K562 (cell line): Measurements from ENCODE around the gene DYRK1A. TPM values are rescaled to one million over a fixed set of nuclear protein-coding genes. Genes with fewer than 3 reads are reported as not detected.
A peak's percentile ranks its signal among the peaks of the same experiment; 100 is the strongest.

Source experiments
- CC2D1A ChIP-seq: fragments of 450-650 bp; IDR thresholded peaks from 2 replicates; pipeline ENCODE4 v1.6.1; 2017; ENCODE audit warnings: mild to moderate bottlenecking
- ETV1 ChIP-seq: fragments of 450-650 bp; conservative IDR thresholded peaks from 2 replicates; pipeline ENCODE4 v1.6.1; 2016; ENCODE audit warnings: missing genetic modification characterization, control low read depth, low read depth, missing compliant biosample characterization
- FOS ChIP-seq: IDR thresholded peaks from 3 replicates; pipeline ENCODE4 v1.6.1; 2011; ENCODE audit not compliant: insufficient read length; ENCODE audit errors: extremely low read depth
- JUND ChIP-seq, 2 experiments: IDR thresholded peaks; 2 replicates in 1 of 2; 3 replicates in 1 of 2; pipeline ENCODE4 v1.6.1; 2011; ENCODE audit warnings: borderline replicate concordance in 2 of 2, low read depth in 2 of 2, low read length in 2 of 2, improper control_type of control experiment in 1 of 2, missing biosample characterization in 1 of 2, missing genetic modification characterization in 1 of 2, missing genetic modification reagents in 1 of 2
- NCOA1 ChIP-seq: fragments of 450-650 bp; IDR thresholded peaks from 2 replicates; pipeline ENCODE4 v1.6.1; 2016; ENCODE audit warnings: low read depth
- NFRKB ChIP-seq: fragments of 450-650 bp; IDR thresholded peaks from 2 replicates; pipeline ENCODE4 v1.6.1; 2016; ENCODE audit warnings: low read depth
- RCOR1 ChIP-seq, 2 experiments: IDR thresholded peaks; 2 replicates each; pipeline ENCODE4 v1.6.1; 2012; ENCODE audit warnings: low read depth in 2 of 2, low read length in 2 of 2, borderline replicate concordance in 1 of 2, improper control_type of control experiment in 1 of 2
- SETDB1 ChIP-seq: IDR thresholded peaks from one replicate; pipeline ENCODE4 v1.6.1; 2012; ENCODE audit warnings: low read length, control low read depth, inconsistent platforms
- SOX6 ChIP-seq: fragments of 450-650 bp; IDR thresholded peaks from 2 replicates; pipeline ENCODE4 v1.6.1; 2014; ENCODE audit warnings: mild to moderate bottlenecking
- SRF ChIP-seq, 2 experiments: fragments of 250-450, 450-650 bp in 1 of 2; sonication (Bioruptor Pico) in 1 of 2; sonication (generic) in 1 of 2; formaldehyde crosslinking; IDR thresholded peaks; 2 replicates each; pipeline versions ENCODE4 v1.5.0 to v1.5.1; 2020 to 2022; ENCODE audit warnings: mild to moderate bottlenecking in 1 of 2, missing genetic modification reagents in 1 of 2
- TARDBP ChIP-seq: fragments of 450-650 bp; IDR thresholded peaks from 2 replicates; pipeline ENCODE4 v1.6.1; 2016
- ZBTB17 ChIP-seq: fragments of 450-650 bp; formaldehyde crosslinking; IDR thresholded peaks from 2 replicates; pipeline ENCODE4 v1.4.0; 2020; ENCODE audit warnings: mild to moderate bottlenecking
- ZNF239 ChIP-seq: fragments of 250-450 bp; sonication (Bioruptor Pico); IDR thresholded peaks from 2 replicates; pipeline ENCODE4 v1.4.0; 2020; ENCODE audit warnings: mild to moderate bottlenecking
- ZNF324 ChIP-seq: fragments of 250-450 bp; sonication (Bioruptor Pico); IDR thresholded peaks from 2 replicates; pipeline ENCODE4 v1.4.0; 2020; ENCODE audit warnings: mild to moderate bottlenecking
- polyA plus RNA-seq, 8 experiments: library from polyadenylated mRNA; depleted of rRNA in 4 of 8; stranded (reverse) in 5 of 8; unstranded in 3 of 8; fragments of >200 nt; fragmentation: Nextera tagmentation in 2 of 8; fragmentation: Illumina TruSeq in 1 of 8; extraction: Ambion mirVana in 2 of 8; extraction: Trizol in 1 of 8; gene quantifications; 2 replicates each; pipeline versions ENCODE4 v1.2.1 to v1.2.3, GENCODE V29; 2011 to 2014; ENCODE audit warnings: inconsistent platforms in 1 of 8, missing spikeins in 1 of 8
- total RNA-seq, 7 experiments: library from RNA; depleted of rRNA in 6 of 7; stranded (reverse); fragments of >200 nt in 6 of 7; fragmentation: Illumina TruSeq in 2 of 7; extraction: Trizol in 2 of 7; gene quantifications; 2 replicates each; pipeline versions ENCODE4 v1.2.1 to v1.2.3, GENCODE V29; 2011 to 2021; ENCODE audit warnings: low replicate concordance in 1 of 7
- TF ChIP-seq, protein P1 (sequence below), 2 experiments: IDR thresholded peaks in 1 of 2; conservative IDR thresholded peaks in 1 of 2; 2 replicates each; pipeline ENCODE4 v1.6.1; 2016; ENCODE audit warnings: low read depth in 2 of 2, mild to moderate bottlenecking in 1 of 2, missing compliant biosample characterization in 1 of 2, missing genetic modification characterization in 1 of 2, moderate library complexity in 1 of 2
- TF ChIP-seq, protein P2 (sequence below): sonication (generic); formaldehyde crosslinking; IDR thresholded peaks from 2 replicates; pipeline ENCODE4 v1.8.0; 2022; ENCODE audit warnings: mild to moderate bottlenecking, missing genetic modification reagents
- TF ChIP-seq, protein P3 (sequence below): fragments of 450-650 bp; IDR thresholded peaks from 2 replicates; pipeline ENCODE4 v1.6.1; 2016

The DYRK1A gene
- total and polyA plus RNA-seq, 9 of the 15 experiments (the other 6 are each of a cell fraction or from before 2014, with no cell fraction given) = 3.7 to 64.8 (median 42.3) TPM

DNA sequence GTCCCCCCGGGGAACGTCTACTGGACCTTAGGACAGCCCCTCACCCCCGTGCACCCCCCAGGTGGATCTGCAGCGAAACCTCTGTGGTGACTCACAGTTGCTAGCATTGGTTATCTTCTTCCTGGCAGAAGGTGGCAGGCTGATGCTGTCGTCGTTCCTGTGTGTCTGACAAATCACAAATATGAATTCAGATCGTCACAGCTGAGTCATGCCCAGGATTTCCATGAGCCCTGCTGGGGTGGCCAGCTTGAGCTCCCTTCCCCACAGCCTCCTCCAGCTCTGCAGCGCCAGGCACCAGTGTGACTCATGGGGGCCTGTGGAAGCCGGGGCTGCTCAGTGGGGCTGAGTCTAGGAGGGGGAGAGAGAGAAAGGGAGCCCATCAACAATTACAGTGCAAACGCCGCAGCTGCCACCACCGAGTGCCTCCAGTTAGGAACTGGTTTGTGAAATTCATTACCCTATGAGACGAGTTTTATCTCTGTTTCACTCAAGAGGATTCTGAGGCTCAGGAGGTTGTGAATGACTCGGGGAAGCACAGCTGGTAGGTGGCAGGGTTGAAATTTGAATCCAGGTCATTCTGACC, 197.9 kb downstream of the DYRK1A start (continued):
- TF ChIP-seq NCOA1 = peak; percentile 74
- TF ChIP-seq RCOR1 (IDR thresholded peaks at IDR 0.05; ENCODE audit: borderline replicate concordance in 1 of 2, low read depth in 2 of 2, low read length in 2 of 2) = peak in 1 of 2 experiments; percentile 69; a peak in 2 of 4 replicates
- no peak for TF ChIP-seq ZBTB17 (CRISPR knock-in tag)
- TF ChIP-seq ETV1 = peak; percentile 61
- TF ChIP-seq, protein P1, sequence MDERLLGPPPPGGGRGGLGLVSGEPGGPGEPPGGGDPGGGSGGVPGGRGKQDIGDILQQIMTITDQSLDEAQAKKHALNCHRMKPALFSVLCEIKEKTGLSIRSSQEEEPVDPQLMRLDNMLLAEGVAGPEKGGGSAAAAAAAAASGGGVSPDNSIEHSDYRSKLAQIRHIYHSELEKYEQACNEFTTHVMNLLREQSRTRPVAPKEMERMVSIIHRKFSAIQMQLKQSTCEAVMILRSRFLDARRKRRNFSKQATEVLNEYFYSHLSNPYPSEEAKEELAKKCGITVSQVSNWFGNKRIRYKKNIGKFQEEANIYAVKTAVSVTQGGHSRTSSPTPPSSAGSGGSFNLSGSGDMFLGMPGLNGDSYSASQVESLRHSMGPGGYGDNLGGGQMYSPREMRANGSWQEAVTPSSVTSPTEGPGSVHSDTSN (CRISPR knock-in tag; IDR thresholded peaks at IDR 0.05; ENCODE audit: low read depth) = no peak
- TF ChIP-seq, protein P1 (tag; conservative IDR thresholded peaks at IDR 0.05; ENCODE audit: low read depth) = 0 out of 2 replicates have a peak, but pooled peaks have one; percentile 28
- peak; percentile 26; the same call in 1 of the 2 replicates for TF ChIP-seq SOX6
- no peak for TF ChIP-seq ZNF324 (CRISPR knock-in tag)
- no peak for TF ChIP-seq SETDB1
- TF ChIP-seq, protein P2, sequence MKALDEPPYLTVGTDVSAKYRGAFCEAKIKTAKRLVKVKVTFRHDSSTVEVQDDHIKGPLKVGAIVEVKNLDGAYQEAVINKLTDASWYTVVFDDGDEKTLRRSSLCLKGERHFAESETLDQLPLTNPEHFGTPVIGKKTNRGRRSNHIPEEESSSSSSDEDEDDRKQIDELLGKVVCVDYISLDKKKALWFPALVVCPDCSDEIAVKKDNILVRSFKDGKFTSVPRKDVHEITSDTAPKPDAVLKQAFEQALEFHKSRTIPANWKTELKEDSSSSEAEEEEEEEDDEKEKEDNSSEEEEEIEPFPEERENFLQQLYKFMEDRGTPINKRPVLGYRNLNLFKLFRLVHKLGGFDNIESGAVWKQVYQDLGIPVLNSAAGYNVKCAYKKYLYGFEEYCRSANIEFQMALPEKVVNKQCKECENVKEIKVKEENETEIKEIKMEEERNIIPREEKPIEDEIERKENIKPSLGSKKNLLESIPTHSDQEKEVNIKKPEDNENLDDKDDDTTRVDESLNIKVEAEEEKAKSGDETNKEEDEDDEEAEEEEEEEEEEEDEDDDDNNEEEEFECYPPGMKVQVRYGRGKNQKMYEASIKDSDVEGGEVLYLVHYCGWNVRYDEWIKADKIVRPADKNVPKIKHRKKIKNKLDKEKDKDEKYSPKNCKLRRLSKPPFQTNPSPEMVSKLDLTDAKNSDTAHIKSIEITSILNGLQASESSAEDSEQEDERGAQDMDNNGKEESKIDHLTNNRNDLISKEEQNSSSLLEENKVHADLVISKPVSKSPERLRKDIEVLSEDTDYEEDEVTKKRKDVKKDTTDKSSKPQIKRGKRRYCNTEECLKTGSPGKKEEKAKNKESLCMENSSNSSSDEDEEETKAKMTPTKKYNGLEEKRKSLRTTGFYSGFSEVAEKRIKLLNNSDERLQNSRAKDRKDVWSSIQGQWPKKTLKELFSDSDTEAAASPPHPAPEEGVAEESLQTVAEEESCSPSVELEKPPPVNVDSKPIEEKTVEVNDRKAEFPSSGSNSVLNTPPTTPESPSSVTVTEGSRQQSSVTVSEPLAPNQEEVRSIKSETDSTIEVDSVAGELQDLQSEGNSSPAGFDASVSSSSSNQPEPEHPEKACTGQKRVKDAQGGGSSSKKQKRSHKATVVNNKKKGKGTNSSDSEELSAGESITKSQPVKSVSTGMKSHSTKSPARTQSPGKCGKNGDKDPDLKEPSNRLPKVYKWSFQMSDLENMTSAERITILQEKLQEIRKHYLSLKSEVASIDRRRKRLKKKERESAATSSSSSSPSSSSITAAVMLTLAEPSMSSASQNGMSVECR (CRISPR knock-in tag) = no peak
- TF ChIP-seq FOS = peak; percentile 36
- no peak for TF ChIP-seq ZNF239
- TF ChIP-seq CC2D1A = no peak; the same call in 1 of the 2 replicates
- TF ChIP-seq, protein P3, sequence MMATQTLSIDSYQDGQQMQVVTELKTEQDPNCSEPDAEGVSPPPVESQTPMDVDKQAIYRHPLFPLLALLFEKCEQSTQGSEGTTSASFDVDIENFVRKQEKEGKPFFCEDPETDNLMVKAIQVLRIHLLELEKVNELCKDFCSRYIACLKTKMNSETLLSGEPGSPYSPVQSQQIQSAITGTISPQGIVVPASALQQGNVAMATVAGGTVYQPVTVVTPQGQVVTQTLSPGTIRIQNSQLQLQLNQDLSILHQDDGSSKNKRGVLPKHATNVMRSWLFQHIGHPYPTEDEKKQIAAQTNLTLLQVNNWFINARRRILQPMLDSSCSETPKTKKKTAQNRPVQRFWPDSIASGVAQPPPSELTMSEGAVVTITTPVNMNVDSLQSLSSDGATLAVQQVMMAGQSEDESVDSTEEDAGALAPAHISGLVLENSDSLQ = peak; percentile 27; the same call in 1 of the 2 replicates
- TF ChIP-seq NFRKB = no peak; the same call in 1 of the 2 replicates
- peak; percentile 74; the same call in 1 of the 2 replicates for TF ChIP-seq TARDBP
- TF ChIP-seq JUND (IDR thresholded peaks at IDR 0.05; ENCODE audit: borderline replicate concordance, low read depth, low read length) = peak; percentile 92
- peak; percentile 87; the same call in 2 of the 3 replicates for TF ChIP-seq JUND (tag; IDR thresholded peaks at IDR 0.05; ENCODE audit: borderline replicate concordance, low read depth, low read length)
- TF ChIP-seq SRF (CRISPR knock-in tag; IDR thresholded peaks at IDR 0.05) = no peak
